HG03565 (cell line): ENCODE measurements around the gene PPP6R2.

Experiments
- ATAC-seq: cut with Tn5 transposase; IDR thresholded peaks from one replicate; pipeline ENCODE4 v1.9.1; 2021; ENCODE audit warnings: mild to moderate bottlenecking, moderate library complexity; ENCODE audit not compliant: unreplicated experiment

Gene PPP6R2

GRCh38 chr22:50305923-50306566, 37.1 kb upstream of the PPP6R2 start:
- no peak for ATAC-seq

- ATAC-seq, result no peak
Measured at GRCh38 chr22:50306753-50307749, 36.1 kb upstream of the PPP6R2 start, which contains the start of gene PLXNB2. Gene PLXNB2 (minus strand): TSS chr22:50307646. CDS start chr22:50290584, 17,062 bp downstream.

DNA sequence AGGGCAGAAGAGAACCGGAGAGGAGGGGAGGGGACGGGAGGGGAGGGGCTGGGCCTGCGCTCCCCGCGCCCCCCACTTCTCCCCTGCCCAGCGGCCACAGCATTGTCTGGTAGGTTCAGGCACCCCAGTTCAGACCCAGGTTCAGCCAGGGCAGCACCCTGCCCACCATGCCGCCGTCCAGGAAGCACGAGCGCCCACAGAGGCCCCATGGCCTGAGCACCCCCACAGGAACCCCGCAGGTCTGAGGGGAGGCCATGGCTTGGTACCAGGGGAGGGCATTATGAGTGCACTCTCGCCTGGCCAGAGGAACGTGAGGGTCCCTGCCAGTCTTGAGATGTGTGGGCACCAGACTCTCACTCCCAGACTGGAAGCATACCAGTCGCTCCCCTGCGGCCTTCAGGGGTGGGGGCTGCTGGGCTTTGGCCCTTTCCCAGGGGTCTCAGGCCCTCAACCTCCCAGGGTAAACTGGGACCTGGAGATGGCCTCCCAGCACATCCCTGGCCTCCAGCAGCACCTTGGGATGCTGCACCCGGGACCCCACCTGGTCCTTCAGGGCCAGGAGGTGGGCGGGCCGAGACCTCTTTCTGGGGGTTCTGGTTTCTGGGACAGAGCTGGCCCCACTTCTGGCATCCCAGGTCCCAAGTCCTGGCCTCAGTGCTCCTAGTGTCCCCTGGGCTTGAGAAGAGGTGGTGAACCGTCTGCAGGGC, 35.1 kb upstream of the PPP6R2 start:
- ATAC-seq, result no peak

- ATAC-seq, result no peak
Measured at GRCh38 chr22:50308597-50308935, 34.6 kb upstream of the PPP6R2 start.

- no peak for ATAC-seq
Measured at GRCh38 chr22:50308986-50309600, 34.0 kb upstream of the PPP6R2 start.

GRCh38 chr22:50309601-50309991, 33.5 kb upstream of the PPP6R2 start:
- ATAC-seq, result no peak

DNA sequence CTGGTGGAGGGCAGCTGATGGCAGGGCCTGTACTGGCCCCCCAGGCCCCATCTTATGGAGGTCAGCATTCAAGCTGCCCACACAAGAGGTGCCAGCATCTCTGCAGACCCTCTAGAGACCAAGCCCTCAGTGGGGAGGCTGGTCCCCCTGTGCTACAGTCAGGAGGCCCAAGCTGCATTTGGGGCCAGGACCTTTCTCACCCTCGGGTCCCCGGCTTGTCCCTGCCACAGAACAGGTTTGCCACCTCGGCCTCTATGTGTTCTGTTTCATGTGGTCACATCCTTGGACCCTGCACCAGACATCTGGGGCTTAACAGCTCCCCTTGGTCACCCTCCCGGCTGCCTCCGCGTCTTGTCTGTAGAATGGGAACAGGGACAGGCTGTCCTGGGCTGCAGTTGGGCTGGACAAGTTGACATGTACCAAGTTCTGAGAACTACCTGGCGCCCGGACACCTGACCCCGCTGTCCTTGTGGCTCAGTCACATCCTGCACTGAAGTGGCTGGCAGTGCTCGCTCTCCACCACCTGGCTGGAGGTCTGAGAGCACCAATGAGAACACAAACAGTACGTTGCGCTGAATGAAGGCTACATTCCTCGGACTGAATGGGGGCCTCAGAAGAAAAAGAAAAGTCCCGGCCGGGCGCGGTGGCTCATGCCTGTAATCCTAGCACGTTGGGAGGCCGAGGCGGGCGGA, 33.0 kb upstream of the PPP6R2 start:
- no peak for ATAC-seq

DNA sequence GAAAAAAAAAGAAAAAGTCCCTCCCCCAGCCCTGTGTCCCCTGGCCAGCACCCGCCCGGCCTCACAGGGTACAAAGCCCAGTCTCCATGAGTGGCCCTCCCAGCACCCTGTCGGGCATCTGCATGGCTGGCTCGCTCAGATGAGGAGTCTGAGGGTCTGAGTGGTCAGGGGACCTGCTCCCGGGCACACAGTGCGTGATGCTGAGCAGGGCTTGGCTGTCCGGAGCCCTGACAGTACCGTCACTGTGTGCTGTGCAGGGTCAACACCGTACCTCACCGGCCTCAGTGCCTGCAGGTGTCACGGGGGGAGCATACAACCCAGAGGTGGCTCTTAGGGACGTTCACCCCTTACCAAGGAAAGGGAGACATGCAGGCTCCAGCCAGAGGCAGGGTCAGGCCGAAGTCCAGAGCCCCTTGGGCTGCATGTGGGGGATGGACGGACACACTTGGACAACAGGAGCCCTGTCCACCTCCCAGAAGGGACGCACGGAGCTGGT, 32.1 kb upstream of the PPP6R2 start:
- no peak for ATAC-seq

DNA sequence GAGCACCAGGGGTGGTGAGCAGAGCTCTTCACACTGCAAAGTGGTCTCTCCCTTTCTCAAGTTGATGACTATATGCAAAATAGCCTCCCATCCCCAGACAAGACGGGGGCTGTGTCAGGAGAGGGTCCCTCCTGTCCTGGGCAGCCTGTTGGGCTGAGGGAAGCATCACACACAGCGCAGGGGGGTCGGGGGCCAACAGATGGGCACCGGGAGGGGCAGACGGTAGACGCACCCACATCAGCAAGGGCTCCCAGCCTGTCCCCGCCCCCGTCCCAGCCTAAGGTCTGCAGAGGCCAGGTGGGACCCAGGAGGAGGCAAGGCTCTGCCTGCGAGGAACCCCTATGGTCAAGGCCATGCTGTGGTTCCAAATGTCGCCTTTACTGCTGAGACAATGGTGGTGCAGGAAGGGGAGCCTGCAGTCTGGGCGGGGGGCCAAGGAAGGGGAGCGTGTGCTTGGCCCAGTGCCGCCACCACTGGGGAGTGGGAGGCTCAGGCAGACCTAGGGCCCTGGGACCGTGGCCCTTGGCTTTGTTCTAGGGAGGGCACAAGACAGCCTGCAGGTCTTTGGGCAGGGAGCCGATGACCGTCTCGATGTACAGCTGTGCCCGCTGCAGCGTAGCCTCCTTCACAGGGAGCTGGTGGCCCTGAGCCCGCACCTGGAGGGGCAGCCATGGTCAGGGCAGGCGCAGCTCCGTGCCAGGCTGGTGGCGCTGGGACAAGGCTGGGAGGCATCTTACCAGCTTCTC, 31.3 kb upstream of the PPP6R2 start:
- ATAC-seq, result no peak

- ATAC-seq, result no peak
Measured at GRCh38 chr22:50312371-50312770, 30.8 kb upstream of the PPP6R2 start.

- no peak for ATAC-seq
Measured at GRCh38 chr22:50313021-50313420, 30.1 kb upstream of the PPP6R2 start.

GRCh38 chr22:50313600-50313999, 29.5 kb upstream of the PPP6R2 start:
- no peak for ATAC-seq

DNA sequence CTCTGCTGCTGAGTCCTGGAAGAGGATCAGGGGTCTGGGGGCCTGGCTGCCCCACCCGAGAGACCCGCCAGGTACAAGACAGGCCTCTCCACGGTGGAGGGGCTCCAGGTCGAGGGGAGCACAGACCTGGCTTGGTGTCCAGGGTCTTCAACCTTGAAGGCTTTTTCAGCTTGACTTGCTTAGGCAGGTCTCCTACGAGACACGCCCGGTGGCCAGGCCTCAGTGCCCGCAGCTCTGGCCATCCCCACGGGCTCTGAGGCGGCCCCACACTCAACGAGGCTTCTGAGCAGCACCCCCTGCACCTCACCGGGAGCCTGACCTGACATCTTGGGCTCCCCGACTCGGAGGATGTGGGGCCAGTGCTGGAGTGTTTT, 29.1 kb upstream of the PPP6R2 start:
- ATAC-seq, result peak; percentile 9

- ATAC-seq, result peak; percentile 49
Measured at GRCh38 chr22:50314455-50315288, 28.5 kb upstream of the PPP6R2 start.

- ATAC-seq, result no peak
Measured at GRCh38 chr22:50315289-50316113, 27.6 kb upstream of the PPP6R2 start.

GRCh38 chr22:50316114-50317065, 26.7 kb upstream of the PPP6R2 start:
- ATAC-seq, result no peak

DNA sequence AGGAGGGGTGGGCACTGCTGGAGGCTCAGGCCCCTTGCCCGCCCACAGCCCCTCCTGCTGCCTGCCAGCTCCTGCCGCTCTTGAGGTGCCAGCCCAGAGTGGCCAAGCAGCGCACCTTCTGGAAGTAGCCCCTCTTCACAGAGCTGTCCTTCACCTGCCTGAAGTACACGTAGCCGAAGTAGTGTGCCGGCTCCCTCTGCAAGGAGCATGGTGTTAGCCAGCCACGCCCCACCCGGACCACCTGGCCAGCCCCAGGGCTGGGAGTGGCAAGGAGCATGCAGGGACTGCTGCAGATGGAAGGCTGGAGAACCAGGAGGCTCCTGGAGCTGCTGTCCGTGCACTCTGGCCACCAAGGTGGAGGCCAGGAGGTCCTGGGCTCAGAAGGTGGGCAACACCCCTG, 25.9 kb upstream of the PPP6R2 start:
- no peak for ATAC-seq
